Heart right ventricle (tissue), 16 donors: Measurements from ENCODE around the gene GPD1. TPM values are rescaled to one million over a fixed set of nuclear protein-coding genes. Genes with fewer than 3 reads are reported as not detected.

ENCODE experiments used
- ATAC-seq, 8 donors: fragments of 200-7000 bp; cut with Tn5 transposase; one replicate each; pipeline ENCODE4 v1.9.1; 2020; ENCODE audit warnings: mild to moderate bottlenecking in 8 of 8, moderate library complexity in 8 of 8, moderate number of reproducible peaks in 1 of 8
- DNase-seq, 2 donors: peaks; one replicate each; pipeline ENCODE4 v3.0.0-alpha.2; 2020
- H3K27ac ChIP-seq, 10 donors: fragments of 200-600 bp; sonication (generic) in 2 of 10; one replicate each; pipeline versions ENCODE4 v1.5.0 to v1.8.0; 2020 to 2022; ENCODE audit warnings: mild to moderate bottlenecking in 3 of 10
- H3K27me3 ChIP-seq, 7 donors: fragments of 200-600 bp; one replicate each; pipeline ENCODE4 v1.8.0; 2021 to 2022; ENCODE audit warnings: mild to moderate bottlenecking in 2 of 7
- H3K36me3 ChIP-seq, 9 donors: fragments of 200-600 bp; sonication (generic) in 1 of 9; one replicate each; pipeline versions ENCODE4 v1.5.0 to v1.8.0; 2020 to 2022; ENCODE audit warnings: mild to moderate bottlenecking in 2 of 9
- H3K4me1 ChIP-seq, 9 donors: fragments of 200-600 bp; sonication (generic) in 1 of 9; one replicate each; pipeline versions ENCODE4 v1.5.0 to v1.8.0; 2020 to 2022; ENCODE audit warnings: mild to moderate bottlenecking in 4 of 9
- H3K4me3 ChIP-seq, 10 donors: fragments of 200-600 bp; sonication (generic) in 2 of 10; one replicate each; pipeline versions ENCODE4 v1.5.0 to v1.8.0; 2020 to 2022; ENCODE audit warnings: mild to moderate bottlenecking in 7 of 10, moderate library complexity in 2 of 10
- H3K9me3 ChIP-seq, 11 donors: fragments of 200-600 bp in 10 of 11; sonication (generic) in 2 of 11; one replicate each; pipeline versions ENCODE4 v1.5.0 to v1.8.0; 2013 to 2022; ENCODE audit warnings: mild to moderate bottlenecking in 2 of 11, control low read depth in 1 of 11, moderate library complexity in 1 of 11
- CTCF ChIP-seq, 9 donors: fragments of 200-600 bp; sonication (generic) in 2 of 9; IDR thresholded peaks; one replicate each; pipeline versions ENCODE4 v1.5.0 to v1.8.0; 2021 to 2022; ENCODE audit warnings: antibody characterized with exemption in 9 of 9, mild to moderate bottlenecking in 5 of 9, moderate library complexity in 1 of 9
- WGBS, 2 donors: extraction: QIAGEN DNeasy Blood & Tissue Kit; methylation state at CpG; one replicate each; pipeline ENCODE4 v1.1.7; 2013; ENCODE audit warnings: inconsistent platforms in 1 of 2; 5-methylcytosine and 5-hydroxymethylcytosine counted together
- intact Hi-C, 10 donors: fragments of 100-400 bp; cut with DNase I; formaldehyde crosslinking; loops; one replicate each; pipeline versions ENCODE4 v1.11.1 to v1.14.2; 2022
- long read RNA-seq, 3 donors: library from polyadenylated mRNA; unstranded; transcript quantifications; one replicate each; pipeline ENCODE4 v2.0.0, GENCODE V29; 2020 to 2021
- polyA plus RNA-seq, 2 donors: library from polyadenylated mRNA; stranded (reverse); fragments of 200-250 nt; gene quantifications; one replicate each; pipeline ENCODE4 v1.2.3, GENCODE V29; 2013
- total RNA-seq, 10 donors: library from RNA; stranded (reverse); fragmentation: NEBNext Ultra II Directional in 3 of 10; extraction: Animal tissue kit (Norgen Biotek cat#: 25700) in 3 of 10; gene quantifications; one replicate each; pipeline versions ENCODE4 v1.2.1 to v1.2.4, GENCODE V29; 2021 to 2023
- donor health status: Arrhythmogenic right ventricular cardiomyopathy.
- donor health status: ischemic (EF 13 %, LVEDD 7.1; RV severe dilation, severe dysfunction).
- donor health status: healthy with polysubstance abuse.
- donor health status: DM: no; HTN: yes; CAD: no.
- donor health status: DM: no; HTN: no; CAD: no.
- donor health status: ischemic (EF 25% LVEDD 6.9; RV normal size, moderate dysfunction).
- donor health status: ischemic (EF 25% LVEDD 5.7; RV mildly dilated, moderate dysfunction).
- donor health status: healthy.
- donor health status: DM: yes; HTN: yes; CAD: no.
- donor health status: Ischemic cardiomyopathy.
- donor health status: ischemic (EF 35%, LVEDD 5.7; RV mildly dilated, moderate dysfunction).
- donor health status: nonischemic (EF 11% LVEDD 7.7; RV severe dilation, severe dysfunction).
- donor health status: DM: yes; HTN: yes; CAD: no.
- donor health status: PGD.
- donor health status: ischemic (EF 29% LVEDD 5.4; RV normal size, mild dysfunction).
- donor health status: nonischemic (EF 23%, LVEDD 6.1; RV moderate dilation, normal function).

The GPD1 gene
- total RNA-seq = 10 to 100 TPM in 7 of 10 donors, 1 to 10 TPM in 3; 5.2 to 67.7 (median 15.5) TPM
- 10 to 100 TPM; 13.2 to 15.8 TPM for polyA plus RNA-seq
- long read RNA-seq, donor 1, transcript GPD1-201 (8 exons, 3,082 nt) = major isoform, 31 of 45 reads
- long read RNA-seq, donor 1, partial matches to known transcripts = 5 of 45 reads
- long read RNA-seq, donor 1, other reads (novel, unspliced or antisense) = 9 of 45 reads
- long read RNA-seq, donor 2, transcript GPD1-201 (8 exons, 3,082 nt) = major isoform, 44 of 55 reads
- long read RNA-seq, donor 2, partial matches to known transcripts = 3 of 55 reads
- long read RNA-seq, donor 2, other reads (novel, unspliced or antisense) = 8 of 55 reads
- long read RNA-seq, donor 3, transcript GPD1-201 (8 exons, 3,082 nt) = major isoform, 243 of 287 reads
- long read RNA-seq, donor 3, partial matches to known transcripts = 20 of 287 reads
- long read RNA-seq, donor 3, other reads (novel, unspliced or antisense) = 22 of 287 reads

- H3K36me3 ChIP-seq = peaks cover 0 to 33% (median 12%) of the 10 kb centered on the region in 9 donors
- H3K4me1 ChIP-seq = peaks cover 4 to 41% (median 24%) of the 10 kb centered on the region in 9 donors
- peak within 1 kb of the TSS in 8 of 10 donors; percentile 2 to 52 (median 40) for H3K27ac ChIP-seq
- intact Hi-C loops = no loop called here
- H3K9me3 ChIP-seq = no peaks in the 10 kb centered on the region
- WGBS, 2 donors = 17 to 22% methylated on average over 13 of the region's 13 CpGs
- peak in 2 of 9 donors; percentile 8 to 9 for TF ChIP-seq CTCF (IDR thresholded peaks at IDR 0.05)
- DNase-seq (peak; percentile 58 to 73), ATAC-seq (peak; percentile 82 to 94 (median 87))
- H3K4me3 ChIP-seq = peak within 1 kb of the TSS in 8 of 10 donors; percentile 8 to 40 (median 25)
- no peaks in the 10 kb centered on the region for H3K27me3 ChIP-seq
Observed at GRCh38 chr12:50103767-50104321, at the start of gene GPD1. Gene GPD1, plus strand, starts transcription at chr12:50104008. Its CDS starts 43 bp downstream, at chr12:50104051.

GRCh38 chr12:50055831-50056638, 47.8 kb upstream of the GPD1 start:
- peak in 7 of 8 donors; percentile 44 to 73 (median 61) for ATAC-seq
- TF ChIP-seq CTCF (IDR thresholded peaks at IDR 0.05) = peak; percentile 80 to 97 (median 95)

GRCh38 chr12:50056639-50056976, 47.2 kb upstream of the GPD1 start:
- no peak for ATAC-seq
- no peak overlapping the region for H3K27ac ChIP-seq
- peak overlapping the region in 7 of 10 donors; percentile 62 to 86 (median 67) for H3K4me3 ChIP-seq
- intact Hi-C loops = loop anchor here (1.0 to 10.0 kb wide), 9 partner anchors 82 to 282 kb away; partner anchors contain the start of gene AQP6 (in 1 of the 10)
- H3K9me3 ChIP-seq = no peaks in the 10 kb centered on the region
- no peak for DNase-seq
- H3K36me3 ChIP-seq = no peaks in the 10 kb centered on the region
- H3K27me3 ChIP-seq = peaks cover 0 to 36% (median 19%) of the 10 kb centered on the region in 7 donors
- peaks cover 0 to 48% (median 19%) of the 10 kb centered on the region in 9 donors for H3K4me1 ChIP-seq
- 15 to 27% methylated on average over 3 of the region's 3 CpGs for WGBS, 2 donors
- TF ChIP-seq CTCF (IDR thresholded peaks at IDR 0.05) = no peak

More at GRCh38 chr12:50055831-50056638, 47.8 kb upstream of the GPD1 start:
- no peak overlapping the region for H3K27ac ChIP-seq
- no peaks in the 10 kb centered on the region for H3K9me3 ChIP-seq
- 8% methylated on average over 17 of the region's 17 CpGs for WGBS, 2 donors
- no peaks in the 10 kb centered on the region for H3K36me3 ChIP-seq
- peaks cover 0 to 39% (median 19%) of the 10 kb centered on the region in 7 donors for H3K27me3 ChIP-seq
- peaks cover 2 to 48% (median 20%) of the 10 kb centered on the region in 9 donors for H3K4me1 ChIP-seq
- intact Hi-C loops = loop anchor here (1.0 to 10.0 kb wide), 9 partner anchors 81 to 281 kb away; partner anchors contain the start of gene AQP6 (in 1 of the 10)
- no peak overlapping the region for H3K4me3 ChIP-seq
- peak in 1 of 2 donors; percentile 26 for DNase-seq
